Measurements from ENCODE around the gene SMAD5. TPM values are rescaled to one million over a fixed set of nuclear protein-coding genes. Genes with fewer than 3 reads are reported as not detected.

Gene SMAD5
- total and polyA plus RNA-seq, 5 donors from 2014 or later, result 3.5 to 12.0 (median 4.5) TPM

DNA sequence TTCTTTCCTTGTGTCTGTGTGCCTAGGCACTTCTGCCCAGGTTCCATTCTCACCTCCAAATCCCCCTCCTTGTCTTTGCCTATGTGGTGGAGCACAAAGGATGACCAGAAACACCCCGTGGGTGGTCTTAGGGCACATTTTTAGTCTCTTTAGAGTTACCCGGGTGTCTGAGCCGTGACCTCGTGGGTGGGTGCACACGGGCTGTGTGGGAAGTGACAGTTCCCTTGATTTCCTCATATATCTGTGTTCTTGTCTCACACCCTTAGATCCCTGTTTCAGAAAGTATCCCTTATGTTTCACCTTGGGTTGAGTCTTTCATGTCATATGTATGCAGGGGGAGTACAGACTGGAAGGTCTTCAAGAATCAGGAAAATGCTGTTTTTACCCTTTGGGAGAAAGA, 73.7 kb downstream of the SMAD5 start:
- H3K9me3 Mint-ChIP-seq, result peaks cover 0 to 2% (median 0%) of the 10 kb centered on the region in 7 donors
- ATAC-seq (ENCODE audit: low read depth in 2 of 2) (no peak), DNase-seq (no peak)
- Histone ChIP-seq H3K4me3 (ENCODE audit: low read depth, low read length) (no peak overlapping the region), H3K36me3 (ENCODE audit: control insufficient read depth, insufficient read depth, low read length) (no peaks in the 10 kb centered on the region), H3K27ac (ENCODE audit: insufficient read depth, low read length, poor library complexity, severe bottlenecking) (no peak overlapping the region), H3K9me3 (ENCODE audit: control insufficient read depth in 2 of 2, low read length in 2 of 2) (no peaks in the 10 kb centered on the region), H3K4me1 (ENCODE audit: control insufficient read depth, insufficient read depth, low read length, poor library complexity, severe bottlenecking) (no peaks in the 10 kb centered on the region), H3K27me3 (ENCODE audit: control insufficient read depth, insufficient read depth, low read length) (no peaks in the 10 kb centered on the region)
- H3K4me3 Mint-ChIP-seq, result no peak overlapping the region
- H3K36me3 Mint-ChIP-seq, result no peaks in the 10 kb centered on the region
- H3K27me3 Mint-ChIP-seq, result peaks cover 8% of the 10 kb centered on the region
- H3K4me1 Mint-ChIP-seq, result no peaks in the 10 kb centered on the region
- no peak overlapping the region for H3K27ac Mint-ChIP-seq

GRCh38 chr5:136207631-136208030, 75.0 kb downstream of the SMAD5 start:
- H3K27me3 ChIP-seq (ENCODE audit: control insufficient read depth, insufficient read depth, low read length), result no peaks in the 10 kb centered on the region
- Mint-ChIP-seq H3K36me3 (no peaks in the 10 kb centered on the region), H3K4me1 (no peaks in the 10 kb centered on the region), H3K9me3 (peaks cover 0 to 1% (median 0%) of the 10 kb centered on the region in 7 donors), H3K27me3 (peaks cover 7% of the 10 kb centered on the region), H3K27ac (no peak overlapping the region), H3K4me3 (no peak overlapping the region)
- H3K9me3 ChIP-seq (ENCODE audit: control insufficient read depth in 2 of 2, low read length in 2 of 2), result no peaks in the 10 kb centered on the region
- DNase-seq, result no peak
- H3K27ac ChIP-seq (ENCODE audit: insufficient read depth, low read length, poor library complexity, severe bottlenecking), result no peak overlapping the region
- H3K4me3 ChIP-seq (ENCODE audit: low read depth, low read length), result no peak overlapping the region
- ATAC-seq (ENCODE audit: low read depth in 2 of 2), result no peak
- no peaks in the 10 kb centered on the region for H3K4me1 ChIP-seq (ENCODE audit: control insufficient read depth, insufficient read depth, low read length, poor library complexity, severe bottlenecking)
- H3K36me3 ChIP-seq (ENCODE audit: control insufficient read depth, insufficient read depth, low read length), result no peaks in the 10 kb centered on the region

- Histone ChIP-seq H3K4me3 (ENCODE audit: low read depth, low read length) (no peak overlapping the region), H3K9me3 (ENCODE audit: control insufficient read depth in 2 of 2, low read length in 2 of 2) (no peaks in the 10 kb centered on the region), H3K27ac (ENCODE audit: insufficient read depth, low read length, poor library complexity, severe bottlenecking) (no peak overlapping the region), H3K36me3 (ENCODE audit: control insufficient read depth, insufficient read depth, low read length) (no peaks in the 10 kb centered on the region), H3K4me1 (ENCODE audit: control insufficient read depth, insufficient read depth, low read length, poor library complexity, severe bottlenecking) (no peaks in the 10 kb centered on the region), H3K27me3 (ENCODE audit: control insufficient read depth, insufficient read depth, low read length) (no peaks in the 10 kb centered on the region)
- DNase-seq, result no peak
- Mint-ChIP-seq H3K27me3 (peaks cover 4% of the 10 kb centered on the region), H3K9me3 (peaks cover 0 to 1% (median 0%) of the 10 kb centered on the region in 7 donors), H3K36me3 (no peaks in the 10 kb centered on the region), H3K27ac (no peak overlapping the region), H3K4me1 (no peaks in the 10 kb centered on the region), H3K4me3 (no peak overlapping the region)
- ATAC-seq (ENCODE audit: low read depth in 2 of 2), result no peak
Measured at GRCh38 chr5:136208916-136209315, 76.3 kb downstream of the SMAD5 start.

DNA sequence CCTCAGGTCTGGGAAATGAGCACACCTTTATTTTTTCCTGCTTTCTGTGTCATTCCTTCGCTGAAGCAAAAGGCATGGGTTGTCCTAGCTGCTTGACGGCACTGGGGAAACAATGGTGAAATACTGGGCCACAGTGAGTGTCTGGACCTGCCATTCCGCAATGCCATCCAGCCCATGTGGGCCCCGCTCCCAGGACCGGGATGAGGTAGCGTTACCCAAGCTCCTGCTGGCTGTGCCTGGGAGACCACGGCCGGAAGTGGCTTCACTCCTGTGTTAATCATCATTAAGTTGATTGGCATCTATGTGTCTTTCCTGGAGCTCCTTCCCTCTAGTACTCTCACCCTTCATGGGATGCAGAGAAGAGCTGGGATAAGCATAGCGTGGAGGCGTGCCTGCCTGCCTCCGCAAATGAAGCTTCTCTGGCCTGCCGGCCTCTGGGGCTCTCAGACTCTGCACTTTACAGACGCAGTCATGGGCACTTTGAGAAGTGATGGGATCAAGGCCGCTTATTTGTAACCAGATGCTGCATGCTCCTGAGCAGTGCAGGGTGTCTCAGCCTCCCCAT, 76.8 kb downstream of the SMAD5 start:
- H3K36me3 ChIP-seq (ENCODE audit: control insufficient read depth, insufficient read depth, low read length), result no peaks in the 10 kb centered on the region
- H3K9me3 ChIP-seq (ENCODE audit: control insufficient read depth in 2 of 2, low read length in 2 of 2), result no peaks in the 10 kb centered on the region
- Mint-ChIP-seq H3K4me1 (no peaks in the 10 kb centered on the region), H3K36me3 (no peaks in the 10 kb centered on the region), H3K27ac (no peak overlapping the region), H3K4me3 (no peak overlapping the region), H3K9me3 (peaks cover 0 to 1% (median 0%) of the 10 kb centered on the region in 7 donors), H3K27me3 (peaks cover 5% of the 10 kb centered on the region)
- no peaks in the 10 kb centered on the region for H3K27me3 ChIP-seq (ENCODE audit: control insufficient read depth, insufficient read depth, low read length)
- no peaks in the 10 kb centered on the region for H3K4me1 ChIP-seq (ENCODE audit: control insufficient read depth, insufficient read depth, low read length, poor library complexity, severe bottlenecking)
- ATAC-seq (ENCODE audit: low read depth in 2 of 2) (no peak), DNase-seq (no peak)
- H3K4me3 ChIP-seq (ENCODE audit: low read depth, low read length), result no peak overlapping the region
- H3K27ac ChIP-seq (ENCODE audit: insufficient read depth, low read length, poor library complexity, severe bottlenecking), result no peak overlapping the region

- Histone ChIP-seq H3K27me3 (ENCODE audit: control insufficient read depth, insufficient read depth, low read length) (no peaks in the 10 kb centered on the region), H3K4me1 (ENCODE audit: control insufficient read depth, insufficient read depth, low read length, poor library complexity, severe bottlenecking) (no peaks in the 10 kb centered on the region), H3K4me3 (ENCODE audit: low read depth, low read length) (no peak overlapping the region), H3K9me3 (ENCODE audit: control insufficient read depth in 2 of 2, low read length in 2 of 2) (no peaks in the 10 kb centered on the region), H3K27ac (ENCODE audit: insufficient read depth, low read length, poor library complexity, severe bottlenecking) (no peak overlapping the region), H3K36me3 (ENCODE audit: control insufficient read depth, insufficient read depth, low read length) (no peaks in the 10 kb centered on the region)
- no peak for DNase-seq
- no peak for ATAC-seq (ENCODE audit: low read depth in 2 of 2)
- H3K9me3 Mint-ChIP-seq, result no peaks in the 10 kb centered on the region
- H3K27ac Mint-ChIP-seq, result no peak overlapping the region
- H3K36me3 Mint-ChIP-seq, result no peaks in the 10 kb centered on the region
- peaks cover 8% of the 10 kb centered on the region for H3K27me3 Mint-ChIP-seq
- no peak overlapping the region for H3K4me3 Mint-ChIP-seq
- H3K4me1 Mint-ChIP-seq, result no peaks in the 10 kb centered on the region
Measured at GRCh38 chr5:136210259-136210658, 77.6 kb downstream of the SMAD5 start.

- ATAC-seq (ENCODE audit: low read depth in 2 of 2), result no peak
- Histone ChIP-seq H3K36me3 (ENCODE audit: control insufficient read depth, insufficient read depth, low read length) (no peaks in the 10 kb centered on the region), H3K9me3 (ENCODE audit: control insufficient read depth in 2 of 2, low read length in 2 of 2) (no peaks in the 10 kb centered on the region), H3K27me3 (ENCODE audit: control insufficient read depth, insufficient read depth, low read length) (no peaks in the 10 kb centered on the region), H3K27ac (ENCODE audit: insufficient read depth, low read length, poor library complexity, severe bottlenecking) (no peak overlapping the region), H3K4me1 (ENCODE audit: control insufficient read depth, insufficient read depth, low read length, poor library complexity, severe bottlenecking) (no peaks in the 10 kb centered on the region), H3K4me3 (ENCODE audit: low read depth, low read length) (no peak overlapping the region)
- Mint-ChIP-seq H3K27ac (no peak overlapping the region), H3K4me3 (no peak overlapping the region), H3K36me3 (no peaks in the 10 kb centered on the region), H3K27me3 (peaks cover 12% of the 10 kb centered on the region), H3K9me3 (no peaks in the 10 kb centered on the region), H3K4me1 (no peaks in the 10 kb centered on the region)
- no peak for DNase-seq
Measured at GRCh38 chr5:136211282-136212040, 78.8 kb downstream of the SMAD5 start.

GRCh38 chr5:136212252-136212721, 79.6 kb downstream of the SMAD5 start:
- Mint-ChIP-seq H3K9me3 (no peaks in the 10 kb centered on the region), H3K4me1 (no peaks in the 10 kb centered on the region), H3K36me3 (no peaks in the 10 kb centered on the region), H3K27ac (no peak overlapping the region), H3K4me3 (no peak overlapping the region), H3K27me3 (peaks cover 12% of the 10 kb centered on the region)
- Histone ChIP-seq H3K27me3 (ENCODE audit: control insufficient read depth, insufficient read depth, low read length) (no peaks in the 10 kb centered on the region), H3K36me3 (ENCODE audit: control insufficient read depth, insufficient read depth, low read length) (no peaks in the 10 kb centered on the region), H3K9me3 (ENCODE audit: control insufficient read depth in 2 of 2, low read length in 2 of 2) (no peaks in the 10 kb centered on the region), H3K4me1 (ENCODE audit: control insufficient read depth, insufficient read depth, low read length, poor library complexity, severe bottlenecking) (no peaks in the 10 kb centered on the region), H3K4me3 (ENCODE audit: low read depth, low read length) (no peak overlapping the region), H3K27ac (ENCODE audit: insufficient read depth, low read length, poor library complexity, severe bottlenecking) (no peak overlapping the region)
- peak; percentile 12 to 22 (median 13) for DNase-seq
- no peak for ATAC-seq (ENCODE audit: low read depth in 2 of 2)
